ENCODE data around the gene DTNB.
A peak's percentile ranks its signal among the peaks of the same experiment; 100 is the strongest.

DTNB gene

DNA sequence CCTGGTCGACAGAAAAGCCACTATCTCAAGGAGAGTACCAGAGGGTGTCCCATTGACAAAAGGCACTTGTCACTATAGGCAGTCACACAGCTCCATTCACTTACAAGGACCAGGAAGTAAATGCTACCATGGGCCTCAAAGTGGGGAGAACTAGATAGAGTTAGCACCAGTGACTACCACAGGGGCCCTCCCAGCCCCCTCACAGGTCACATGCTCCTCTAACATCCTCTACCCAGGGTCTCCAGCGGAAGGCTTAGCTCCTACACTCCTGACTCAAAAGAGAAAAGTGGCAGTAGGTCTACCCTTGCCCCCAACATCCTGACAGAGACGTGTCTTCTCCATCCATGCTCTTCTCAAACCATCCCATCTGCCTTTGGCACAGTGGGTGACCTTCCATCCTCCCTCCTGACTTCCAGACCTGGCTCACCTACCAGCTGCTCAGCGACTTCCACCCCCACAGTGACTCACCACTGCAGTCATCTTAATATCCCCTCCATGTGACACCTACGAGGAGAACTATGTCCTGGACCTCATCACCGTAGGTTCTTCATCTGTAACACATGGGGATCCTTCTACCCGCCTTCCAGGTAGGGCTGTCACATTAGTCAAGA is 326.1 kb downstream of the DTNB start:
- Histone ChIP-seq H3K4me3 (replicated peaks; ENCODE audit: insufficient read depth, low read length) (no peak overlapping the region), H3K27ac (replicated peaks) (no peak overlapping the region), H3K27me3 (ENCODE audit: insufficient read depth, poor library complexity, severe bottlenecking) (no peaks in the 10 kb centered on the region)
- TF ChIP-seq GABPA (IDR thresholded peaks at IDR 0.05; ENCODE audit: low read depth) (no peak), POLR2AphosphoS5 (IDR thresholded peaks at IDR 0.05; ENCODE audit: low read depth) (no peak), SPI1 (IDR thresholded peaks at IDR 0.05; ENCODE audit: borderline replicate concordance, low read depth) (no peak)
- TF ChIP-seq, protein P1, sequence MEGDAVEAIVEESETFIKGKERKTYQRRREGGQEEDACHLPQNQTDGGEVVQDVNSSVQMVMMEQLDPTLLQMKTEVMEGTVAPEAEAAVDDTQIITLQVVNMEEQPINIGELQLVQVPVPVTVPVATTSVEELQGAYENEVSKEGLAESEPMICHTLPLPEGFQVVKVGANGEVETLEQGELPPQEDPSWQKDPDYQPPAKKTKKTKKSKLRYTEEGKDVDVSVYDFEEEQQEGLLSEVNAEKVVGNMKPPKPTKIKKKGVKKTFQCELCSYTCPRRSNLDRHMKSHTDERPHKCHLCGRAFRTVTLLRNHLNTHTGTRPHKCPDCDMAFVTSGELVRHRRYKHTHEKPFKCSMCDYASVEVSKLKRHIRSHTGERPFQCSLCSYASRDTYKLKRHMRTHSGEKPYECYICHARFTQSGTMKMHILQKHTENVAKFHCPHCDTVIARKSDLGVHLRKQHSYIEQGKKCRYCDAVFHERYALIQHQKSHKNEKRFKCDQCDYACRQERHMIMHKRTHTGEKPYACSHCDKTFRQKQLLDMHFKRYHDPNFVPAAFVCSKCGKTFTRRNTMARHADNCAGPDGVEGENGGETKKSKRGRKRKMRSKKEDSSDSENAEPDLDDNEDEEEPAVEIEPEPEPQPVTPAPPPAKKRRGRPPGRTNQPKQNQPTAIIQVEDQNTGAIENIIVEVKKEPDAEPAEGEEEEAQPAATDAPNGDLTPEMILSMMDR (IDR thresholded peaks at IDR 0.05; ENCODE audit: insufficient read depth, low read length) = no peak
- TF ChIP-seq, protein P2, sequence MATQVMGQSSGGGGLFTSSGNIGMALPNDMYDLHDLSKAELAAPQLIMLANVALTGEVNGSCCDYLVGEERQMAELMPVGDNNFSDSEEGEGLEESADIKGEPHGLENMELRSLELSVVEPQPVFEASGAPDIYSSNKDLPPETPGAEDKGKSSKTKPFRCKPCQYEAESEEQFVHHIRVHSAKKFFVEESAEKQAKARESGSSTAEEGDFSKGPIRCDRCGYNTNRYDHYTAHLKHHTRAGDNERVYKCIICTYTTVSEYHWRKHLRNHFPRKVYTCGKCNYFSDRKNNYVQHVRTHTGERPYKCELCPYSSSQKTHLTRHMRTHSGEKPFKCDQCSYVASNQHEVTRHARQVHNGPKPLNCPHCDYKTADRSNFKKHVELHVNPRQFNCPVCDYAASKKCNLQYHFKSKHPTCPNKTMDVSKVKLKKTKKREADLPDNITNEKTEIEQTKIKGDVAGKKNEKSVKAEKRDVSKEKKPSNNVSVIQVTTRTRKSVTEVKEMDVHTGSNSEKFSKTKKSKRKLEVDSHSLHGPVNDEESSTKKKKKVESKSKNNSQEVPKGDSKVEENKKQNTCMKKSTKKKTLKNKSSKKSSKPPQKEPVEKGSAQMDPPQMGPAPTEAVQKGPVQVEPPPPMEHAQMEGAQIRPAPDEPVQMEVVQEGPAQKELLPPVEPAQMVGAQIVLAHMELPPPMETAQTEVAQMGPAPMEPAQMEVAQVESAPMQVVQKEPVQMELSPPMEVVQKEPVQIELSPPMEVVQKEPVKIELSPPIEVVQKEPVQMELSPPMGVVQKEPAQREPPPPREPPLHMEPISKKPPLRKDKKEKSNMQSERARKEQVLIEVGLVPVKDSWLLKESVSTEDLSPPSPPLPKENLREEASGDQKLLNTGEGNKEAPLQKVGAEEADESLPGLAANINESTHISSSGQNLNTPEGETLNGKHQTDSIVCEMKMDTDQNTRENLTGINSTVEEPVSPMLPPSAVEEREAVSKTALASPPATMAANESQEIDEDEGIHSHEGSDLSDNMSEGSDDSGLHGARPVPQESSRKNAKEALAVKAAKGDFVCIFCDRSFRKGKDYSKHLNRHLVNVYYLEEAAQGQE (IDR thresholded peaks at IDR 0.05; ENCODE audit: insufficient replicate concordance, low read depth) = no peak
- no peak for DNase-seq (ENCODE audit: low read depth in 1 of 2, low spot score in 1 of 2)

DNA sequence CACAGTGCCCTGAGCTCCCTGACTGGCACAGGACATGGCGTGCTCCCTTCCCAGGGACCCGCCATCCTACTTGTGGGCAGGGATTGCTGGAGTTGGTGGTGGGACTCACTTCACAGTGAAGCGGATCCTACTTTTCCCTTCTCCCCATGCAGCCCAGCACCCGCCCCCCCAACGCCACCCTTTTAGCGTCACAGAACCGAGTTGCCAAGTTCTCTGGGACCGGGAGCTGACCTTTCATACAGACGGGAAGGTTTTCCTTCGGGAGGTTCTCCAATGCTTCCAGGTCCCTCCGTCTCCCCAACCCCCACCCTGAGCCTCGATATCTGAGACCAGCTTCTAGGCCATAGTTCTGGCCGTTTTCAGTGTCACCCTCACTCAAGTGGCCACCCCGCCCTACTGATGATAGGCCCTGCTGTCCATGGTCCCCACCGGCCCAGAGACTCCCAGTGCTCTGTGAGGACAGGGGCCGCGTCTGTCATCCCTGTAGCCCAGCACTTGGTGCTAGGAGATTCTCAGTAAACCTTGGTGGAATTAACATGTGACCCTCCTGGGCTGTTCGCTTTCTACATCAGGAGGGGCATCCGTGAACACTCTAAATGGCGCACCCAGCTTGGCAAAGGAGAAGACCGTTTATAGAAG is 330.1 kb downstream of the DTNB start:
- no peak for DNase-seq (ENCODE audit: low read depth in 1 of 2, low spot score in 1 of 2)
- no peak overlapping the region for H3K27ac ChIP-seq (replicated peaks)
- H3K4me3 ChIP-seq (replicated peaks; ENCODE audit: insufficient read depth, low read length) = no peak overlapping the region
- no peaks in the 10 kb centered on the region for H3K27me3 ChIP-seq (ENCODE audit: insufficient read depth, poor library complexity, severe bottlenecking)
- no peak for TF ChIP-seq SPI1 (IDR thresholded peaks at IDR 0.05; ENCODE audit: borderline replicate concordance, low read depth)
- TF ChIP-seq, protein P2 (IDR thresholded peaks at IDR 0.05; ENCODE audit: insufficient replicate concordance, low read depth) = peak; percentile 87

DNA sequence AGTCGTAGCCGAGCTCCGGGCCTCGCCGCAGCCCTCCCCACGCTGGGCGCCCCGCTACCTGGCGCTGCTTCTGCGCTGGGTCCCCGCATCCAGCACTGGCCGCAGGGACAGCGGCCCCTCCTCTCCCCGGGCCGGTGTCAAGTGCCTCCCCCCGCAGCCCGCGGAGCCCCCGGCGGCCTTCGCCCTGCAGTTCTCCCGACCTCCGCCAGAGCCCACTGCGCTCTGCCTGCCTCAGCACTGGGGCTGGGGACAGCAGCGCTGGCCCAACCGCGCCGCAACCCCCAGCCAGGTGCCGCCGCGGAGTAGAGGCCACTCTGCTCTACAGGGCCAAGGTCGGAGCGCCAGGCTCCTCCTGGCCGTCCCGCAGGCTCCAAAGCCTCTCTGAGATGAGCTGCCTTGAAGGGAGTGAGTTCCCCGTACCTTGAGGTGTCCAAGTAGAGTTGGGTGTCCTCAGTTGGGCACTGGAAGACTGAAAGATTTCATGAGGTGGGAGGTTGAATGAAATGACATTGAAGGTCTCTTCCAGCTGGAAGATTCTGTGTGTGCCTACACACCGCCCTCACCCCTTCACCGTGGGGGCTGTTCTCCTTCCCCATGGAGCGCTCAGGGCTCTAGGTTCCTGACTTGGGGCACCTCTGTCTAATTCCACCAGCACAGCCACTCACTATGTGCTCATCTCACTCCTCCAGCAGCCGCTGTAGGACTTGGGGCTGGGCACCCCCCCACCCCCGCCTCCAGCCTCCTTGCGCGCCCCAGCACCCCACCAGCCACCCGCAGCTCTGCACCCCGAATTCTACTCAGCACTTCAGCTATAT is 330.8 kb downstream of the DTNB start:
- TF ChIP-seq, protein P1 (IDR thresholded peaks at IDR 0.05; ENCODE audit: insufficient read depth, low read length) = peak; percentile 70
- TF ChIP-seq POLR2AphosphoS5 (IDR thresholded peaks at IDR 0.05; ENCODE audit: low read depth) = no peak
- TF ChIP-seq, protein P2 (IDR thresholded peaks at IDR 0.05; ENCODE audit: insufficient replicate concordance, low read depth) = peak; percentile 96
- DNase-seq (ENCODE audit: low read depth in 1 of 2, low spot score in 1 of 2) = peak; percentile 63 to 71
- H3K4me3 ChIP-seq (replicated peaks; ENCODE audit: insufficient read depth, low read length) = peak overlapping the region; percentile 62
- no peak overlapping the region for H3K27ac ChIP-seq (replicated peaks)
- no peaks in the 10 kb centered on the region for H3K27me3 ChIP-seq (ENCODE audit: insufficient read depth, poor library complexity, severe bottlenecking)
